Erythroblast (primary cell): ENCODE results near the gene PCBP3.

Source experiments
- GATA1 ChIP-seq: IDR thresholded peaks from 2 replicates; pipeline ENCODE4 v1.6.1; 2011; ENCODE audit warnings: low read depth, mild to moderate bottlenecking, control low read depth, low read length, moderate library complexity
- POLR2A ChIP-seq: IDR thresholded peaks from 2 replicates; pipeline ENCODE4 v1.6.1; 2011; ENCODE audit warnings: mild to moderate bottlenecking, low read length

DNA sequence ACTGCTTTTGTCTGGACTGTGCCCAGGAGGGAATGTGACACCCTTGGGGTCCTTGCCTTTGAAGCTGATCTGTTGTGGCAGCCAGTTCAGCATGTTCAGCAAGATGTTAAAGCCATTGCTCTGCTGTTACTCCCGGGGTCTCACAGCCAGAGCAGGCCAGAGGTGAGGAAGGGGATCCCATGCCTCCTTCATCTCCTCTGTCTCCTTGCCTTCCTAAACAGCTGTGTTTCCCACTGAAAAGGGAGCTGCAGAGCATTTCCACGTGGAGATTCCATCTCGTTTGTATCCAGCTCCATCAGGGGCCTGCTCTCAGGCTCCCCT, 202.2 kb downstream of the PCBP3 start:
- TF ChIP-seq POLR2A (no peak), GATA1 (no peak)
